ENCODE results near the gene ACACA.

DNA sequence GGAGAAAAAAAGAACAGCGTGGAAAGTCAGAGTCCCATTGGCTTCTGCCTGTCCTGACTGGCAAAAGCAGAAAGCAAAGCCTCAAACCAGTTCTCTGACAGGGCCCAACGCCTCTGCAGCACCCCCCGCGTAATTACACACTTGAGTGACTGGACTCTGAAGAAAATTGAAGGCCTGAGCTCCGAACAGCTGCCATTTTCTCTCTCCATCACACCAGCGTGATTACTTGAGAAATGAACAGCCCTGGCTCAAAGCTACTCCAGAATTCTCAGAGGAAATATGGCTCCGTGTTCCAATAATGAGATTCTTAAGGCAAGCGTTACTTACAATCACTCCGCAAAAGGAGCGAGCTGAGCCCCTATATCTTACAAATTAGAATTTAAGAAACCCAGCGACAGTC is 173.6 kb downstream of the ACACA start:
- TF ChIP-seq POLR2AphosphoS5 (IDR thresholded peaks at IDR 0.05; ENCODE audit: low read depth, low read length) (no peak), POLR2A (IDR thresholded peaks at IDR 0.05; ENCODE audit: low read depth, low read length) (no peak)

Data from GM12891 (cell line).